ENCODE results near the gene CACNA1G. TPM values are rescaled to one million over a fixed set of nuclear protein-coding genes. Genes with fewer than 3 reads are reported as not detected.
A peak's percentile ranks its signal among the peaks of the same experiment; 100 is the strongest.

Gene CACNA1G
- polyA plus RNA-seq, 1 donor (not counting 4 experiments of a cell fraction or from before 2014, with no cell fraction given): 0.07 TPM

DNA sequence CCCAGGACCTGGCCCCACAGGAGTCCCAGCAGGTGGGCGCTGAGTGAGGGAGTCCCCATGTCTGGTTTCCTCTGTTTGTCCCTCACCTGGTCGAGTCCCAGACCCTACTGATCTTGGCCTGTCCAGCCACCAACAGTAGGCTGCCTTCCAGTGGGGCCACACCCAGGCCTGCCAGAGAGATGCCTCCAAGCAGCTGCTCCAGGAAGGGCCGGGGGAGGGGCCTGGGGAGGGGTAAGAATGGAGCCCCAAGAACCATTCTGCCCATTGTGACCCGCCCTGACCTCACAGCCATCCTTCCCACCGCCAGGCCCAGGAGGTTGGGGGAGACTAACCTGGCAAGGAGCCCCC, 12.8 kb upstream of the CACNA1G start:
- Histone ChIP-seq H2AFZ (ENCODE audit: control insufficient read depth, low read length) (peak overlapping the region; percentile 36), H3K27ac (ENCODE audit: control insufficient read depth, insufficient read depth, low read length) (no peak overlapping the region), H3K9me1 (ENCODE audit: control insufficient read depth, extremely low read depth, insufficient read depth, low read length) (no peaks in the 10 kb centered on the region), H3K4me1 (ENCODE audit: control insufficient read depth, extremely low read depth, insufficient read depth, low read length) (peaks cover 16% of the 10 kb centered on the region), H3K36me3 (ENCODE audit: control insufficient read depth in 2 of 2, extremely low read depth in 1 of 2, insufficient read depth in 2 of 2, low read length in 2 of 2) (peaks cover 8 to 14% of the 10 kb centered on the region in 2 experiments), H3K4me2 (ENCODE audit: control insufficient read depth, extremely low read depth, insufficient read depth, low read depth, low read length) (peak overlapping the region; percentile 89), H4K20me1 (ENCODE audit: control insufficient read depth, extremely low read depth, insufficient read depth, low read length) (no peaks in the 10 kb centered on the region), H3K79me2 (ENCODE audit: control insufficient read depth, insufficient read depth, low read length) (no peaks in the 10 kb centered on the region), H3K9ac (ENCODE audit: control insufficient read depth, extremely low read depth, insufficient read depth, low read length) (peak overlapping the region; percentile 70), H3K27me3 (ENCODE audit: control insufficient read depth, extremely low read depth, insufficient read depth, low read length) (no peaks in the 10 kb centered on the region), H3K9me3 (ENCODE audit: control insufficient read depth, low read depth, low read length) (no peaks in the 10 kb centered on the region), H3K4me3 (ENCODE audit: control insufficient read depth in 2 of 3, extremely low read depth in 1 of 3, insufficient read depth in 2 of 3, low read depth in 1 of 3, low read length in 3 of 3) (peak overlapping the region; percentile 64 to 84 (median 81))
- no peak for DNase-seq (ENCODE audit: low read depth, low spot score)
- no peak for FAIRE-seq
- TF ChIP-seq, protein P1, sequence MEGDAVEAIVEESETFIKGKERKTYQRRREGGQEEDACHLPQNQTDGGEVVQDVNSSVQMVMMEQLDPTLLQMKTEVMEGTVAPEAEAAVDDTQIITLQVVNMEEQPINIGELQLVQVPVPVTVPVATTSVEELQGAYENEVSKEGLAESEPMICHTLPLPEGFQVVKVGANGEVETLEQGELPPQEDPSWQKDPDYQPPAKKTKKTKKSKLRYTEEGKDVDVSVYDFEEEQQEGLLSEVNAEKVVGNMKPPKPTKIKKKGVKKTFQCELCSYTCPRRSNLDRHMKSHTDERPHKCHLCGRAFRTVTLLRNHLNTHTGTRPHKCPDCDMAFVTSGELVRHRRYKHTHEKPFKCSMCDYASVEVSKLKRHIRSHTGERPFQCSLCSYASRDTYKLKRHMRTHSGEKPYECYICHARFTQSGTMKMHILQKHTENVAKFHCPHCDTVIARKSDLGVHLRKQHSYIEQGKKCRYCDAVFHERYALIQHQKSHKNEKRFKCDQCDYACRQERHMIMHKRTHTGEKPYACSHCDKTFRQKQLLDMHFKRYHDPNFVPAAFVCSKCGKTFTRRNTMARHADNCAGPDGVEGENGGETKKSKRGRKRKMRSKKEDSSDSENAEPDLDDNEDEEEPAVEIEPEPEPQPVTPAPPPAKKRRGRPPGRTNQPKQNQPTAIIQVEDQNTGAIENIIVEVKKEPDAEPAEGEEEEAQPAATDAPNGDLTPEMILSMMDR (optimal IDR thresholded peaks at IDR 0.05 in 1 of 3, IDR thresholded peaks at IDR 0.05 in 1 of 3, conservative IDR thresholded peaks at IDR 0.05 in 1 of 3; ENCODE audit: extremely low read depth in 1 of 3, insufficient read depth in 2 of 3, low read length in 3 of 3): no peak
- no peak for TF ChIP-seq EZH2 (IDR thresholded peaks at IDR 0.05; ENCODE audit: low read length)
- dilution Hi-C loops (cut with MboI; ENCODE audit: extremely low pct_ligation_motif_present, low sequenced_read_pairs): no loop called here

DNA sequence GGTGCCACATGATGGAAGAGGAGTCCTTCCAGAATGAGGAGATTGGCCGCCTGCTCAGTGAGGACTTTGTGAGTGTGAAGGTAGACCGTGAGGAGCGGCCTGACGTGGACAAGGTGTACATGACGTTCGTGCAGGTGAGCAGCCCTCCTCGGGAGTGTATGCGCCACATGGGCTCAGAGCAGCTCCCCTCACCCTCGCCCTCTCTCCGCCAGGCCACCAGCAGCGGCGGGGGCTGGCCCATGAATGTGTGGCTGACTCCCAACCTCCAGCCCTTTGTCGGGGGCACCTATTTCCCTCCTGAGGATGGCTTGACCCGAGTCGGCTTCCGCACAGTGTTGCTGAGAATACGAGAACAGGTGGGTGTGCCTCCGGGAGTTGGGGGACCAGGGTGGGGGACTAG, 11.7 kb upstream of the CACNA1G start:
- H3K36me3 ChIP-seq (ENCODE audit: control insufficient read depth in 2 of 2, extremely low read depth in 1 of 2, insufficient read depth in 2 of 2, low read length in 2 of 2): peaks cover 5 to 14% of the 10 kb centered on the region in 2 experiments
- H3K4me1 ChIP-seq (ENCODE audit: control insufficient read depth, extremely low read depth, insufficient read depth, low read length): peaks cover 7% of the 10 kb centered on the region
- dilution Hi-C loops (cut with MboI; ENCODE audit: extremely low pct_ligation_motif_present, low sequenced_read_pairs): no loop called here
- no peak overlapping the region for H2AFZ ChIP-seq (ENCODE audit: control insufficient read depth, low read length)
- TF ChIP-seq EZH2 (IDR thresholded peaks at IDR 0.05; ENCODE audit: low read length): no peak
- TF ChIP-seq, protein P1 (optimal IDR thresholded peaks at IDR 0.05 in 1 of 3, IDR thresholded peaks at IDR 0.05 in 1 of 3, conservative IDR thresholded peaks at IDR 0.05 in 1 of 3; ENCODE audit: extremely low read depth in 1 of 3, insufficient read depth in 2 of 3, low read length in 3 of 3): no peak
- H3K9ac ChIP-seq (ENCODE audit: control insufficient read depth, extremely low read depth, insufficient read depth, low read length): no peak overlapping the region
- no peaks in the 10 kb centered on the region for H3K27me3 ChIP-seq (ENCODE audit: control insufficient read depth, extremely low read depth, insufficient read depth, low read length)
- H3K79me2 ChIP-seq (ENCODE audit: control insufficient read depth, insufficient read depth, low read length): no peaks in the 10 kb centered on the region
- no peak for FAIRE-seq
- no peak for DNase-seq (ENCODE audit: low read depth, low spot score)
- H4K20me1 ChIP-seq (ENCODE audit: control insufficient read depth, extremely low read depth, insufficient read depth, low read length): no peaks in the 10 kb centered on the region
- no peak overlapping the region for H3K27ac ChIP-seq (ENCODE audit: control insufficient read depth, insufficient read depth, low read length)
- no peaks in the 10 kb centered on the region for H3K9me3 ChIP-seq (ENCODE audit: control insufficient read depth, low read depth, low read length)
- no peak overlapping the region for H3K4me2 ChIP-seq (ENCODE audit: control insufficient read depth, extremely low read depth, insufficient read depth, low read depth, low read length)
- no peak overlapping the region for H3K4me3 ChIP-seq (ENCODE audit: control insufficient read depth in 2 of 3, extremely low read depth in 1 of 3, insufficient read depth in 2 of 3, low read depth in 1 of 3, low read length in 3 of 3)
- H3K9me1 ChIP-seq (ENCODE audit: control insufficient read depth, extremely low read depth, insufficient read depth, low read length): no peaks in the 10 kb centered on the region
